AG04450 (cell line): Measurements from ENCODE around the gene VSIR. TPM values are rescaled to one million over a fixed set of nuclear protein-coding genes. Genes with fewer than 3 reads are reported as not detected.
A peak's percentile ranks its signal among the peaks of the same experiment; 100 is the strongest.

Experiments used
- CTCF ChIA-PET: fragments of 300-600, 350-600 bp; formaldehyde crosslinking; extraction: SDS; loops from one replicate; lab custom pipeline; 2022; ENCODE audit warnings: antibody characterized with exemption, inconsistent platforms; lab: Charles Lee
- POLR2A ChIA-PET: fragments of 350-600 bp; formaldehyde crosslinking; extraction: SDS; loops from one replicate; lab custom pipeline; 2021; ENCODE audit warnings: antibody characterized with exemption, inconsistent platforms; lab: Yijun Ruan, JAX
- DNase-seq: peaks from one replicate; pipeline ENCODE4 v3.0.0-alpha.2; 2011; ENCODE audit warnings: low read depth, low spot score
- H3K27ac ChIP-seq: one replicate; pipeline ENCODE4 v1.5.1; 2012; ENCODE audit warnings: low read depth, low read length, control low read depth
- H3K27me3 ChIP-seq: one replicate; pipeline ENCODE4 v1.6.0; 2012; ENCODE audit warnings: low read length; ENCODE audit not compliant: control insufficient read depth, insufficient read depth
- H3K4me3 ChIP-seq: 2 replicates; pipeline ENCODE4 v1.5.1; 2011; ENCODE audit warnings: mild to moderate bottlenecking, low read depth, low read length, control low read depth
- H3K9me3 ChIP-seq: 2 replicates; pipeline ENCODE4 v1.5.1; 2012; ENCODE audit warnings: low read length; ENCODE audit not compliant: control insufficient read depth, insufficient read depth
- CTCF ChIP-seq: IDR thresholded peaks from 2 replicates; pipeline ENCODE4 v1.5.1; 2011; ENCODE audit warnings: low read depth, low read length, control low read depth, inconsistent platforms
- polyA plus RNA-seq: library from polyadenylated mRNA; depleted of rRNA; stranded (reverse); fragments of >200 nt; gene quantifications from 2 replicates; pipeline ENCODE4 v1.2.3, GENCODE V29; 2011

The VSIR gene
- polyA plus RNA-seq, 1 experiment, result 22.1 TPM

GRCh38 chr10:71772832-71773220 is 494 bp downstream of the VSIR start:
- peaks cover 6% of the 10 kb centered on the region for H3K9me3 ChIP-seq
- H3K27ac ChIP-seq, result peak overlapping the region; percentile 21
- no peak for DNase-seq
- peak overlapping the region; percentile 70 for H3K4me3 ChIP-seq
- ChIA-PET CTCF (interaction anchor here (0.5 to 3.5 kb wide), 13 partner anchors 9 to 458 kb away, joined by 3 to 20 read pairs (median 4); no protein-coding TSS in a partner anchor), POLR2A (interaction anchor here (1.3 to 2.1 kb wide), 3 partner anchors 14 to 78 kb away, joined by 3 to 15 read pairs (median 3); partner anchors contain the start of gene PSAP)
- no peak for TF ChIP-seq CTCF
- H3K27me3 ChIP-seq, result no peaks in the 10 kb centered on the region

- Histone ChIP-seq H3K9me3 (no peaks in the 10 kb centered on the region; the same call in 1 of the 2 replicates), H3K27ac (peak overlapping the region; percentile 39), H3K27me3 (no peaks in the 10 kb centered on the region), H3K4me3 (peak overlapping the region; percentile 70)
- no peak for TF ChIP-seq CTCF
- ChIA-PET POLR2A (interaction anchor here (1.3 to 2.1 kb wide), 2 partner anchors 13 to 59 kb away, joined by 3 to 15 read pairs; no protein-coding TSS in a partner anchor), CTCF (interaction anchor here (0.7 to 3.5 kb wide), 8 partner anchors 8 to 75 kb away, joined by 3 to 20 read pairs (median 8); no protein-coding TSS in a partner anchor)
- no peak for DNase-seq
Measured at GRCh38 chr10:71771821-71772617, 1.3 kb downstream of the VSIR start.

- ChIA-PET CTCF (interaction anchor here (2.8 kb wide), 1 partner anchor 46 kb away, joined by 8 read pairs; no protein-coding TSS in a partner anchor), POLR2A (no interaction called here)
- no peak overlapping the region for H3K4me3 ChIP-seq
- H3K27ac ChIP-seq, result no peak overlapping the region
- H3K27me3 ChIP-seq, result no peaks in the 10 kb centered on the region
- no peak for TF ChIP-seq CTCF
- no peak for DNase-seq
- H3K9me3 ChIP-seq, result no peaks in the 10 kb centered on the region; the same call in 1 of the 2 replicates
Measured at GRCh38 chr10:71771204-71771603, 2.1 kb downstream of the VSIR start.

GRCh38 chr10:71770789-71771188 is 2.5 kb downstream of the VSIR start:
- ChIA-PET CTCF (no interaction called here), POLR2A (no interaction called here)
- Histone ChIP-seq H3K27ac (no peak overlapping the region), H3K9me3 (no peaks in the 10 kb centered on the region; the same call in 1 of the 2 replicates), H3K27me3 (no peaks in the 10 kb centered on the region), H3K4me3 (no peak overlapping the region)
- DNase-seq, result no peak
- no peak for TF ChIP-seq CTCF

GRCh38 chr10:71770255-71770654 is 3.1 kb downstream of the VSIR start:
- DNase-seq, result no peak
- ChIA-PET CTCF (no interaction called here), POLR2A (interaction anchor here (1.5 kb wide), 1 partner anchor 11 kb away, joined by 3 read pairs; no protein-coding TSS in a partner anchor)
- no peaks in the 10 kb centered on the region for H3K27me3 ChIP-seq
- no peak overlapping the region for H3K4me3 ChIP-seq
- no peak for TF ChIP-seq CTCF
- H3K27ac ChIP-seq, result no peak overlapping the region
- H3K9me3 ChIP-seq, result no peaks in the 10 kb centered on the region; the same call in 1 of the 2 replicates
